Neural cell (in vitro differentiated cells): ENCODE results near the gene FGD1. TPM values are rescaled to one million over a fixed set of nuclear protein-coding genes. Genes with fewer than 3 reads are reported as not detected.

ENCODE experiments used
- H2AFZ ChIP-seq: fragments of 200-600, 300-800 bp; sonication (generic), shearing (Covaris generic); 2 replicates; pipeline ENCODE4 v1.6.0; 2014; ENCODE audit warnings: low read depth, mild to moderate bottlenecking, antibody characterized with exemption, low read length, moderate library complexity
- H3F3A ChIP-seq: fragments of 200-600 bp; shearing (Covaris generic); 2 replicates; pipeline ENCODE4 v1.6.1; 2016; ENCODE audit warnings: mild to moderate bottlenecking, moderate library complexity, mixed read lengths, antibody characterized with exemption, low read length; ENCODE audit not compliant: insufficient read depth, poor library complexity, severe bottlenecking
- H3K27ac ChIP-seq: fragments of 200-600, 300-800 bp; sonication (generic), shearing (Covaris generic); 2 replicates; pipeline ENCODE4 v1.5.1; 2014; ENCODE audit warnings: mild to moderate bottlenecking, low read length, moderate library complexity
- H3K27me3 ChIP-seq: fragments of 300-800, 200-600 bp; sonication (generic), shearing (Covaris generic); 2 replicates; pipeline ENCODE4 v1.6.0; 2014; ENCODE audit warnings: mild to moderate bottlenecking, low read depth, low read length, moderate library complexity; ENCODE audit not compliant: insufficient read depth
- H3K36me3 ChIP-seq: fragments of 300-800, 200-600 bp; sonication (generic), shearing (Covaris generic); 2 replicates; pipeline ENCODE4 v1.5.1; 2014; ENCODE audit warnings: mild to moderate bottlenecking, antibody characterized with exemption, low read length, moderate library complexity; ENCODE audit not compliant: insufficient read depth
- H3K4me2 ChIP-seq: fragments of 300-800, 200-600 bp; sonication (generic), shearing (Covaris generic); 2 replicates; pipeline ENCODE4 v1.6.0; 2014; ENCODE audit warnings: mild to moderate bottlenecking, low read length
- H3K4me3 ChIP-seq: fragments of 300-800, 200-600 bp; sonication (generic), shearing (Covaris generic); 2 replicates; pipeline ENCODE4 v1.5.1; 2014; ENCODE audit warnings: mild to moderate bottlenecking, low read length, moderate library complexity
- H3K79me2 ChIP-seq: fragments of 200-600 bp; shearing (Covaris generic); replicated peaks from 2 replicates; pipeline ENCODE4 v1.6.0; 2014; ENCODE audit warnings: mild to moderate bottlenecking, low read length, moderate library complexity; ENCODE audit not compliant: insufficient read depth
- H3K9ac ChIP-seq: fragments of 300-800, 200-600 bp; sonication (generic), shearing (Covaris generic); 2 replicates; pipeline ENCODE4 v1.6.1; 2016; ENCODE audit warnings: mild to moderate bottlenecking, low read length, mixed read lengths
- H3K9me2 ChIP-seq: fragments of 200-600 bp; shearing (Covaris generic); 2 replicates; pipeline ENCODE4 v1.6.1; 2016; ENCODE audit warnings: mild to moderate bottlenecking, low read length, mixed read lengths; ENCODE audit not compliant: insufficient read depth
- H3K9me3 ChIP-seq: fragments of 200-600, 300-800 bp; sonication (generic), shearing (Covaris generic); 2 replicates; pipeline ENCODE4 v1.6.1; 2016; ENCODE audit warnings: mild to moderate bottlenecking, mixed run types, low read length, moderate library complexity, mixed read lengths
- H4K20me1 ChIP-seq: fragments of 200-600 bp; shearing (Covaris generic); 2 replicates; pipeline ENCODE4 v1.6.1; 2016; ENCODE audit warnings: mild to moderate bottlenecking, mixed run types; ENCODE audit not compliant: insufficient read depth
- EP300 ChIP-seq: fragments of 450-650 bp; conservative IDR thresholded peaks from 2 replicates; pipeline ENCODE4 v1.6.1; 2014; ENCODE audit warnings: antibody characterized with exemption, mild to moderate bottlenecking, moderate library complexity; ENCODE audit not compliant: poor library complexity, severe bottlenecking
- EZH2 ChIP-seq: fragments of 200-600, 300-800 bp; shearing (Covaris generic), sonication (generic); IDR thresholded peaks from 2 replicates; pipeline ENCODE4 v1.6.1; 2014; ENCODE audit warnings: antibody characterized with exemption, low read length, borderline replicate concordance, mild to moderate bottlenecking; ENCODE audit not compliant: insufficient read depth, poor library complexity, severe bottlenecking
- MXI1 ChIP-seq: fragments of 450-650 bp; conservative IDR thresholded peaks from 2 replicates; pipeline ENCODE4 v1.6.1; 2014; ENCODE audit warnings: antibody characterized with exemption, mild to moderate bottlenecking; ENCODE audit not compliant: poor library complexity, severe bottlenecking
- POLR2AphosphoS5 ChIP-seq: IDR thresholded peaks from 2 replicates; pipeline ENCODE4 v1.6.1; 2012
- RAD21 ChIP-seq: fragments of 450-650 bp; conservative IDR thresholded peaks from 2 replicates; pipeline ENCODE4 v1.6.1; 2014; ENCODE audit warnings: antibody characterized with exemption, mild to moderate bottlenecking, moderate library complexity
- SMC3 ChIP-seq: fragments of 450-650 bp; conservative IDR thresholded peaks from 2 replicates; pipeline ENCODE4 v1.6.1; 2014; ENCODE audit warnings: antibody characterized with exemption, mild to moderate bottlenecking, moderate library complexity; ENCODE audit not compliant: poor library complexity
- TAF1 ChIP-seq: IDR thresholded peaks from 2 replicates; pipeline ENCODE4 v1.6.1; 2012; ENCODE audit warnings: low read depth
- polyA plus RNA-seq: library from polyadenylated mRNA; depleted of rRNA; stranded (reverse); fragments of >200 nt; gene quantifications from 2 replicates; pipeline ENCODE4 v1.2.3, GENCODE V29; 2014
- TF ChIP-seq, protein P1 (sequence below): IDR thresholded peaks from 2 replicates; pipeline ENCODE4 v1.6.1; 2012; ENCODE audit warnings: borderline replicate concordance
- TF ChIP-seq, protein P2 (sequence below): fragments of 450-650 bp; IDR thresholded peaks from 2 replicates; pipeline ENCODE4 v1.5.1; 2014; ENCODE audit warnings: antibody characterized with exemption, mild to moderate bottlenecking, moderate library complexity; ENCODE audit not compliant: poor library complexity, severe bottlenecking

FGD1 gene
- polyA plus RNA-seq, 1 donor from 2014 or later = 9.8 TPM

DNA sequence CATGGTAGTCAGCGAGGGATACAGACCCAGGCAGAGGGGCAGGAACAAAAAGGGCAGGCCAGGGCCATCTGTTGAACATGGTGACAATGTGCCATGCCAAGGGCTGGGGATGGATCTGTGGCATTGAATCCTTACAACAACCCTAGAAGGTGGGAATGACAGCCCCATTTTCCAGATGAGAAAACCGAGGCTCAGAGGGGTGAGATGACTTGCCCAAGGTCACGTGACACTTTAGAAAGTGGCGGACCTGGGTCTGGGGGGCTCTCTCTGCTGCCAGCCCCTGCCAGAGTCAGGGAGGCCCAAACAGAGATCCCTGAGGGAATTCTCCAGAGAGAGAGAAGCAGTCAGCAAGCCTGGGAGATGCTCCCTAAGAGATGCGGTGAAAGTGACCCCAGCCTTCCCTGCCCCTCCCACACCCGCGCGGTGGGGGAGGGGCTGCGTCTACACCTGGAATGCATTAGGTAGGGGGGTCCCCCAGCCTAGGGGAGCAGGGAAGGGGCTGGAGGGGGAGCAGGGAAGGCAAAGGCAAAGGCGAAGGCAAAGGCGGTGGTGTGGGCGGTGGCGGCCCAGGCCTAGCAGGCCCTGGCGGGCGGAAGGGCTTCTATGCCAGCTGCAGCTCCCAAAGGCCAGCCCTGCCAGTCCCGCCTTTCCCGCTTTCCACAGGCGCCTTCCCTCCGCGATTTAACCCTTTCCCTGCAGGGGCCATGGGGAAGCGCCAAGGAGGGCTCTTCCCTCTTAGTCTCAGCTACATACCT lies 13.0 kb downstream of the FGD1 start:
- H3K4me2 ChIP-seq = no peak overlapping the region

DNA sequence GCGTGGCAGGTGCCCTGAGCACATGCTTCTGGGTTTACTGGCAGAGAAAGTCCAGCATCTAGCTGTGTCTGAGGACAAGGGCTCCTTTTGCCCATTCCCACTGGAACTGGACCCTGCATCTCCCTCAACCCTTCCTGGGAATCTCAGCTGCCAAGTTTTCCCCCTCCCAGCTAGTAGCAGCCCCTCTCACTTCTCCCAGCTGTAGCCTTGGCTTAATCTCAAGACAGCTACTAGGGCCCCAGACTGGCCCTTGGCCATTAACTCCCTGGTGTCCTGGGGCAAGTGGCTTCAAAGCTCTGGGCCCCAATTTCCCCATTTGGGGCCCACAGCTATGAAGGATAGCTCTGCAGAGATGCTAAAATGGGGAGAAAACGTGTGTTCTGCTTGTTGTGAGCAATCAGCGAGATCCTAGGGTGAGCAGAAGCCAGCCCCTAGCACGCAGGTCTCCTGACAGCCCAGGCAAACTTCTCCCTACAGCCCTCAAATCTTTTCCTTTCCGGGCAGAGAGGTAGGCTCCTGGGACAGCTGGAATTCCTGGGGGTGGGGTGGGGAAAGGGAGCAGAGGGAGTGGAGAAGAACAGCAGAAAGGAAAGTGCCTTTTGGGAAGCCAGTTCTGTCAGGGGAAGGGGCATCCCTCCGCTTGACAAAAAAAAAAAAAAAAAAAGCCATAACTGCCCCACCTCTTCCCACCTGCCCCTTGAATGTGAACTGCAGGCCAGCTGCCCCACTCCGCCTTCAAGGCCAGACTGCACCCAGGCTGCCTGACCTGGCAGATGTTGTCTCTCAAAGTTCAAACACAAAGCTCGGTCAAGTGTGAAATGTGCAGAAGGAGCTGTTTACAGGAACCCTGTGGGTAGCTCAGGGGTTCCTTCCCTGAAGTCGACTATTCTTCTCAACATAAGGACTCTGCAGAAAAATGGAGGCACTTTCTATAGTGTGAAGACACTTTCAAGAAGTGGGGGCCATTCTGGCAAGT lies 16.6 kb downstream of the FGD1 start:
- Histone ChIP-seq H3K36me3 (no peaks in the 10 kb centered on the region), H3K27me3 (no peaks in the 10 kb centered on the region), H3K9me2 (no peaks in the 10 kb centered on the region), H3K4me2 (no peak overlapping the region), H4K20me1 (no peaks in the 10 kb centered on the region), H2AFZ (no peak overlapping the region), H3K27ac (no peak overlapping the region), H3K9ac (no peak overlapping the region), H3K79me2 (no peaks in the 10 kb centered on the region), H3K9me3 (no peaks in the 10 kb centered on the region), H3K4me3 (no peak overlapping the region), H3F3A (no peaks in the 10 kb centered on the region)
- TF ChIP-seq MXI1 = no peak
- no peak for TF ChIP-seq EP300
- no peak for TF ChIP-seq EZH2
- TF ChIP-seq TAF1 = no peak
- no peak for TF ChIP-seq SMC3

More for the DNA sequence above, 13.0 kb downstream of the FGD1 start:
- Histone ChIP-seq H3K27ac (no peak overlapping the region), H3F3A (no peaks in the 10 kb centered on the region), H3K9ac (no peak overlapping the region), H3K4me3 (no peak overlapping the region), H3K36me3 (no peaks in the 10 kb centered on the region), H2AFZ (no peak overlapping the region), H3K9me3 (no peaks in the 10 kb centered on the region), H4K20me1 (no peaks in the 10 kb centered on the region), H3K79me2 (no peaks in the 10 kb centered on the region), H3K9me2 (no peaks in the 10 kb centered on the region), H3K27me3 (no peaks in the 10 kb centered on the region)
- TF ChIP-seq SMC3 (no peak), RAD21 (no peak), POLR2AphosphoS5 (no peak), EP300 (no peak), MXI1 (no peak), EZH2 (no peak)

DNA sequence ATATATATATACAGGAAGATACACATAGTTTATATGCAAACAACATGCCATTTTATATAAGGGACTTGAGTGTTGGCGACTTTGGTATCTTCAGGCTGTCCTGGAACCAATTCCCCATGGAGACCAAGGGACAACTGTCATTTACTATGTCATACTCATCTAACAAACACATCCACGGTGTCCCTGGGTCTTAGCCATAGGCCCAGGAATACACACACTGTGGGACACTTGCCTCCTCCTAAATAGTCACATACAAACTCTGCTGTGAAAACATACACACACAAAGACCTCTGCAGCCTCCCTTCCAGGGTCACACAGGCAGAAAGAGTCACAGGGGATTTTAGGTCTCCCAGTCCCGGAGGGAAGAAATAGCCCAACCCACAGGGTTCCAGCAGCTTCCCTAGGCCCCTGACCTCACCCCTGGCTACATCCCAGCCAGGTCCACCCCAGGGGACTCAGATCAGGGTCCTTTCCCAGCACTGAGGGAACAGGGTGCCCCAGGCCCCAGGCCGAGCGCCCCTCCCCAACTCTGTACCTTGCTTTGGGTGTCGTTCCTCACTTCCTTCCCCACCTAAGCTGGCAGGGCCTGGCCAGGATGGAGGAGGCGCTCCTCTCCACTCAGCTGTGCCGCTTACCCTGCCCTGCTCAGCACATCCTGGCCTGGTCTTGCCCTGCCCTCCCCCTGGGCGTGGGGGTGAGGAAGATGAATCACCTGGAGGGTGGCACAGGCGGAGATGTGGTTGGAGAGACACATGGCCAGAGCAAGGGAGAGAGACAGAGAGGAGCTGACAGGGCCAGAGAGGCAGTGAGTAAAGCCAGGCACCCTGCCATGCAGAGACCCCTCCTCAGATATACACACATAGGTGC lies 21.8 kb downstream of the FGD1 start:
- no peaks in the 10 kb centered on the region for H3K27me3 ChIP-seq
- no peak overlapping the region for H3K4me2 ChIP-seq
- H3F3A ChIP-seq = no peaks in the 10 kb centered on the region
- H3K9ac ChIP-seq = no peak overlapping the region
- H3K79me2 ChIP-seq = no peaks in the 10 kb centered on the region
- no peak overlapping the region for H3K4me3 ChIP-seq
- no peak overlapping the region for H2AFZ ChIP-seq
- H3K9me2 ChIP-seq = no peaks in the 10 kb centered on the region
- no peaks in the 10 kb centered on the region for H3K36me3 ChIP-seq
- no peaks in the 10 kb centered on the region for H3K9me3 ChIP-seq
- H3K27ac ChIP-seq = no peak overlapping the region
- no peaks in the 10 kb centered on the region for H4K20me1 ChIP-seq
- TF ChIP-seq POLR2AphosphoS5 (no peak), EZH2 (no peak), EP300 (no peak), TAF1 (no peak), MXI1 (no peak), SMC3 (no peak), RAD21 (no peak)
- TF ChIP-seq, protein P1, sequence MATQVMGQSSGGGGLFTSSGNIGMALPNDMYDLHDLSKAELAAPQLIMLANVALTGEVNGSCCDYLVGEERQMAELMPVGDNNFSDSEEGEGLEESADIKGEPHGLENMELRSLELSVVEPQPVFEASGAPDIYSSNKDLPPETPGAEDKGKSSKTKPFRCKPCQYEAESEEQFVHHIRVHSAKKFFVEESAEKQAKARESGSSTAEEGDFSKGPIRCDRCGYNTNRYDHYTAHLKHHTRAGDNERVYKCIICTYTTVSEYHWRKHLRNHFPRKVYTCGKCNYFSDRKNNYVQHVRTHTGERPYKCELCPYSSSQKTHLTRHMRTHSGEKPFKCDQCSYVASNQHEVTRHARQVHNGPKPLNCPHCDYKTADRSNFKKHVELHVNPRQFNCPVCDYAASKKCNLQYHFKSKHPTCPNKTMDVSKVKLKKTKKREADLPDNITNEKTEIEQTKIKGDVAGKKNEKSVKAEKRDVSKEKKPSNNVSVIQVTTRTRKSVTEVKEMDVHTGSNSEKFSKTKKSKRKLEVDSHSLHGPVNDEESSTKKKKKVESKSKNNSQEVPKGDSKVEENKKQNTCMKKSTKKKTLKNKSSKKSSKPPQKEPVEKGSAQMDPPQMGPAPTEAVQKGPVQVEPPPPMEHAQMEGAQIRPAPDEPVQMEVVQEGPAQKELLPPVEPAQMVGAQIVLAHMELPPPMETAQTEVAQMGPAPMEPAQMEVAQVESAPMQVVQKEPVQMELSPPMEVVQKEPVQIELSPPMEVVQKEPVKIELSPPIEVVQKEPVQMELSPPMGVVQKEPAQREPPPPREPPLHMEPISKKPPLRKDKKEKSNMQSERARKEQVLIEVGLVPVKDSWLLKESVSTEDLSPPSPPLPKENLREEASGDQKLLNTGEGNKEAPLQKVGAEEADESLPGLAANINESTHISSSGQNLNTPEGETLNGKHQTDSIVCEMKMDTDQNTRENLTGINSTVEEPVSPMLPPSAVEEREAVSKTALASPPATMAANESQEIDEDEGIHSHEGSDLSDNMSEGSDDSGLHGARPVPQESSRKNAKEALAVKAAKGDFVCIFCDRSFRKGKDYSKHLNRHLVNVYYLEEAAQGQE = no peak
- TF ChIP-seq, protein P2, sequence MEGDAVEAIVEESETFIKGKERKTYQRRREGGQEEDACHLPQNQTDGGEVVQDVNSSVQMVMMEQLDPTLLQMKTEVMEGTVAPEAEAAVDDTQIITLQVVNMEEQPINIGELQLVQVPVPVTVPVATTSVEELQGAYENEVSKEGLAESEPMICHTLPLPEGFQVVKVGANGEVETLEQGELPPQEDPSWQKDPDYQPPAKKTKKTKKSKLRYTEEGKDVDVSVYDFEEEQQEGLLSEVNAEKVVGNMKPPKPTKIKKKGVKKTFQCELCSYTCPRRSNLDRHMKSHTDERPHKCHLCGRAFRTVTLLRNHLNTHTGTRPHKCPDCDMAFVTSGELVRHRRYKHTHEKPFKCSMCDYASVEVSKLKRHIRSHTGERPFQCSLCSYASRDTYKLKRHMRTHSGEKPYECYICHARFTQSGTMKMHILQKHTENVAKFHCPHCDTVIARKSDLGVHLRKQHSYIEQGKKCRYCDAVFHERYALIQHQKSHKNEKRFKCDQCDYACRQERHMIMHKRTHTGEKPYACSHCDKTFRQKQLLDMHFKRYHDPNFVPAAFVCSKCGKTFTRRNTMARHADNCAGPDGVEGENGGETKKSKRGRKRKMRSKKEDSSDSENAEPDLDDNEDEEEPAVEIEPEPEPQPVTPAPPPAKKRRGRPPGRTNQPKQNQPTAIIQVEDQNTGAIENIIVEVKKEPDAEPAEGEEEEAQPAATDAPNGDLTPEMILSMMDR = no peak
